NCI-H526 (cell line): ENCODE results near the gene AIPL1.

Experiments
- DNase-seq, 2 experiments: peaks; one replicate each; lab custom pipeline; 2025; lab: John Stamatoyannopoulos, UW

Gene AIPL1

DNA sequence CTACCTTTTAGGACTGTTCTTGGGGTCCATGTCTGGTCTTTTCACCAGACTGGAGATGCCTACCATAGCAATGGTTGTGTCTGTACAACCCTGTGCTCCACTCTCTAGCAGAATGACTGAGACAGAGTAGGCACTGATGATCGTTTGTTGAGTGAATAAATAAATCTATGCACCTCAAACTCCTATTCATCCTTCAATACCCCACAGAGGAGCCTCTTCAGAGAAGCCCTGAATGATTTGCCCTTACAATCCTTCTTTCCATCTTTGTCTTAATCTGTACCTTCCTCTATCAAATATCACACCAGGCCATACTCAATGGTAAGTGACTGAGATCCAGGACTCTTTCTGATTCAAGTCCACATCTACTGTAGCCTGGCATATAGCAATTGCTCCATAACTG lies 32.6 kb upstream of the AIPL1 start:
- no peak for DNase-seq

DNA sequence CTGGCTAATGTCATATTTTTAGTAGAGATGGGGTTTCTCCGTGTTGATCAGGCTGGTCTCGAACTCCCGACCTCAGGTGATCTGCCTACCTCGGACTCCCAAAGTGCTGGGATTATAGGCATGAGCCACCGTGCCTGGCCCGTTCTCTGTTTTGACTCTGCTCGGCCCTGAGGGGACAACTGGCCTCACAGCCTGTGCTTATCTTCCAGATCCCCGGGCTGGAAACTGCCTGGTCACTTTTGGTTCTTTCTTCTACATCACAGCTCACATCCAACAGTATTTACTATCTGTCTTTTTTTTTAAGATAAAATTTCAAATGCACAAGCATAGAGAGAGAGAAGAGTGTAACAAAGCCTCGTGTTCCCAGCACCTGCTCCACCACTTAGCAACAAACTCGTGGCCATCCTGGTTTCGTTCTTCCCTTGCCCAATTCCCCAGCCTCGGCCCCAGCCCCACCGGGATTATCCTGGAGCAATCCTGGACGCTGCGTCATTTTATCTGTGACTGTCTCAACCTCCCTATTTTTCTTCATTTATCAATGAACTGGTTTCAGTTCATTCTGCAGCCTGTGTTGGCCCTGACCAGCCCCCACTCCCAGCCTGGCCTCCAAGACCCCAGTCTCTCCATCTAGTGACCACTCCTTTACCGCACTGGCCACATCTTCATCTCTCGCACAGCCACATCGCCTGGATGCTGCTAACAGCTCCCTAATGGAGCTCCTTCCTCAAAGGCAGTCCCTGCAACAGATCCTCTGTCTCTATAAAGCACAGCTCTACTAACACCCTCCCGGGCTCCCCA lies 30.5 kb upstream of the AIPL1 start:
- no peak for DNase-seq

DNA sequence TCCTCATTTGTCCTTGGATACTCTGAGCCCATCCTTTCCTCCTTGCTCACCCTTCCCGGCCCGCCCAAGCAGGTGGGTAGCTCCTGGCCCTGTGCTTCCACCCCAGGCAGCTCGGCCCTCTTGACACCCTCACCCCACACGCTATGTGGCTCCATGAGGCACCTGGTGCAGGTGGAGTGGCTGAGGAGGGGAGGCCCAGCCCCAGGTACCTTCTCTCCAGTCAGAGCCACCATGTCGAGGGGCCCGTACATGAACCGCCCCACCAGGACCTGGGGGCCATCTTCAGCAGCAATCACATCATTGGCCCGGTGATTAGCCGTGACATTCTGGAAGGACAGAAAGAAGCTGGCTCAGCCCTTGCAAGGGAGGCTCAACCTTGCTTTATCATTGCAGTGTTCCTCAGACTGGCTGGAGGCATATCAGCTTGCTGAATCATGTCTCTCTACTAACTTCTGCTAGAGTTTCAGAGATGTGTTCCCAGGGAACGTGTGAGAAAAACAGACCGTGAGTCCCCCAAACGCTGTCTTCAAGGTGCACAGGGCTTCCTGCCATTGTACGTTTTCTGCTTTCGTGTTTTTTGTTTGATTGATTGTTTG lies 29.6 kb upstream of the AIPL1 start:
- no peak for DNase-seq

DNA sequence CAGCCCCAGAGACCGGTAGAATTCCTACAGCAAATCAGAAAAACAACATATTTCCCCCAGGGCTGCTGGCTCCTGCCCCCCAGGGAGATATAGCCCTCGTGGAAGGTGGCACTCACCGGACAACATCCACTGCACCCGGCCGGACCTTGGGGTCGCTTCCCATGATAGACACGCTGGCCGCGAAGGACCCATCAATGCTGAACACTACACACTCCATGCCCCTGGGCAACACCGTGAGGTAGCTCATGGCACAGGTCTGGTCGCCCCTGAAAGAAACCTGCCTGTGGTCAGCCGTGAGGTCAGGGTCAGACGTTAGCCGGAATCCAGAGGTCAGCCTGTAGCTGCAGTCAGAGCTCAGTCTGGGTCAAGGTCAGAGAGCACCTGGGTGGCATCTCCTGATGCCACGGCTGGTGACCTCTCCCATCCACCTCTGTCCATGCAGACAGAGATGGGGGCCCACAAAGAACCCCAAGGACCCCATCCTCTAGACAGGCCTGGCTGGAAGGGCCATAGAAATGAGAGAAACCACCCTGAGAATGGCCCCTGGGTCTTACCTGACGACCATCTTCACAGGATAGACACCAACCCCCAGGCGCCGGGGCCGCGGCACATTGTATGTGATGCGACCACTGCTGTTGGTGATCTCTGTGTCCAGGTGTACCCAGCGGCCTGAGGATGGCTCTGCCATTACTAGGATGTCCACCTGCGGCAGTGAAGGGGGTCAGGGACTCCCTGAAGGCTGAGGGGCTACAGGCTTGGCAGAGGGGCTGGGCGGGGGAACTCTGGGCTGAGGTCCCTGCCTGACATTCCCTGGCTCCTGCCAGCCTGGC lies 28.9 kb upstream of the AIPL1 start:
- no peak for DNase-seq

DNA sequence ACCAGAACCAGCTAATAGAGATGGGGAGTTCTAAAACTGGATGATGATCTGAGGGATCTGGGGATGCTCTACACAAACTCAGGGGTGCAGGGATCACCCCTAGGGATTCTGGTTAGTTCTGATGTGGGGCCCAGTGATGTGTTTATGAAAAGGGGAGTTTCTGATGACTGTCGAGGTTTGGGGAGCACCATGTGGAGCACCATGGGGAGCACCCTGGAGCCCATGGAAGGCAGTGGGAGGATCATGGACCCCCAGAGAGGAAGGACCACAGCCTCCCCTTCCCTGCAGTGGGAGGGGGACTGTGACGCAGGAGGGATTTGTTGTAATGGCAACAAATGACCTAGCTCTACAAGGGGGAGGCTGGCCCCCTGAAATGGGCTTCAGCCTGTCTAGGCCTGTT lies 27.8 kb upstream of the AIPL1 start:
- DNase-seq: no peak

DNA sequence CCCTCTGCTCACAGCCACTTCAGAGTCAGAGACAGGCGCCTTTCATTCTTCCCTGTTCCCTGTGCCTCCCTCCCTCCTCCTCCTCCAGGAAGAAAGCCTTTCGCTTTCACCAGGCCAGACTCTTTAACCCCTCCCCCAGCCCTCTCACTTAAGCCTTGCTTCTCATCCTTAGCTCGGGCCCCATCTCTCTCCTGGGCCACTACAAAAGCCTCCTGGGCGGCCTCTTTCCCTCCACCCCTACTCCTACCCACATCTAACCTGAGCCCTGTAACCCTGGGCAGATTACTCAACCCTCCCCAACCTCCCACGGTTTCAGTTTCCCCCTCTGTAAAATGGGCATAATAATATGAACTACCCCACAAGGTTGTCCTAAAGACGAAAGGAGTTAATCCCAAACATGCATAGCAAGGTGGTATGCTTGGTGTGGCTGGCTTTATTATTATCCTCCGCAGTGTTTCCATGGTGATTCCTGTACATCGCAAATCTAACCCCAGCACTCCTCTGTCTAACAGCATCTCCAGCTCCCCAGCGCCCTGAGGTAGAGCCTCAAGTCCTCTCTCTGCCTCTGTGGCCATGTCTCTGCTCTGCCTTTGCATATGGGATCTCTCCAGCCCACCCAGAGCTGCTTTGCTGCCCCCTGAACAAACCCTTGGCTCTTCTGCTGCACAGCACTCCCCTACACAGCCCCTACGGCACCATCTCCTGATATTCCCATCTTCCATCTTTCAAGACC lies 27.0 kb upstream of the AIPL1 start:
- DNase-seq: no peak

DNA sequence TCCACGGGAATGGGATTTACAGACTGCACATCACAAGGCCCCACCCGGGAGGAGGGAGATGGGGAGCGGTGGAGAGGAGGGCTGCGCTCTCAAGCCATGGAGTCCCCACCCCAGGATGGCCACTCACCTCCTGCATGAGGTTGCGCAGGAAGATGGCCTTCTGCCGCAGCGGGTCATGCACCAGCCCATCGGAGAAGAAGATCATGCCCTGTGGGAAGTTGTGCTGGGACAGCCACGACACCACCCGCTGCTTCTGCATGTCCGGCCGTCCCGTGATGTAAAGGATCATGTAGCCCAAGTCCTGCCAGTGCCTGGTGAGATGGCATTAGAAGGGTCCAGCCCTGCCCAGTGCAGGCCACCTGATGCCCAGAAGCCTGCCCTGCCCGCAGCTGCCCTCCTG lies 26.3 kb upstream of the AIPL1 start:
- no peak for DNase-seq

DNA sequence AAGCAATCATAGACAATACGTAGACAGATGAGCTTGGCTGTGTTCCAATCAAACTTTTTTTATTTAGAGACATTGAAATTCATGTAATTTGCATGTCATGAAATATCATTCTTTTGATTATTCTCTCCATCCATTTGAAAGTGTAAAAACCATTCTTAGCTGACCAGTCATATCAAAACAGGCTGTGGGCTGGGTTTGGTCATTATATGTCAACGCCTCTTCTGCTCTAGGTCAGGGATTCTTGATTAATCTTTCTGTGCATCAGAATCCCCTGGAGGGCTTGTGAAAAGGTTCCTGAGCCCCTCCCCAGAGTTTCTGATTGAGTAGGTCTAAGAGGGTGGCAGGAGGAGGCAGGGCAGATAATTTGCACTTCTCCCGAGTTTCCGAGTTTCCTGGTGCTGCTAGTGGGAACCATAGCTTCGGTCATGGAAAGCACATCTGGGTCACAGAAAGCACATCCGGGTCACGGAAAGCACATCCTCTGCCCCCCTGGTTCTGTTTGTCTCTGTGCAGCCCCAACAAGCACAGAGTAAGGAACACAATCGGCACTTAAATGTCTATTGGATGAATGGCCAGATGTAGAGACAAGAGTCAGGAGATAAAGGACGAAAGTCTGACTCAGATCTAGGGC lies 25.7 kb upstream of the AIPL1 start:
- DNase-seq: no peak

DNA sequence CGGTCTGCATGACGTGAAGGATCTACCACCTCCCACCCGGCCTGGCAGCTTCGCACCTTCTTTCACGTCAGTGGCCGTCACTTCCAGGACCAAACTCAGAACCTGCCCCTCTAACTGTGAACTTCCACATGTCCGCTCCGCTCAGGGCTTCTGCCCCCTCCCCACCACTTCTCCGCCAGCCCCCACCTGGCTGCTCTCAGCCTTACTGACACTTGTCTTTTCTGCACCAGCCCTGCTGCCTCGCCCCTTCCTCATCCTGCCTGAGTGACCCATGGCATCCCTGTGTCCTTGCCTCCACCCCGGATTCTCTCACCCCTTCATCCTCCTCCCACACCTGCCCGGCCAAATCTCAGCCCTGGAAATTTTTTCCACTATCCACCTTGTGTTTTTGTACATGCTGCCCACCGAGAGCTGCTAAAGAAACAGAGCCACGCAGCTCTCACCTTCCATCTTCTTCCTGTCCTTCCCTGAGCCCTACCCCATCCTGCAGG lies 23.6 kb upstream of the AIPL1 start:
- DNase-seq: no peak

DNA sequence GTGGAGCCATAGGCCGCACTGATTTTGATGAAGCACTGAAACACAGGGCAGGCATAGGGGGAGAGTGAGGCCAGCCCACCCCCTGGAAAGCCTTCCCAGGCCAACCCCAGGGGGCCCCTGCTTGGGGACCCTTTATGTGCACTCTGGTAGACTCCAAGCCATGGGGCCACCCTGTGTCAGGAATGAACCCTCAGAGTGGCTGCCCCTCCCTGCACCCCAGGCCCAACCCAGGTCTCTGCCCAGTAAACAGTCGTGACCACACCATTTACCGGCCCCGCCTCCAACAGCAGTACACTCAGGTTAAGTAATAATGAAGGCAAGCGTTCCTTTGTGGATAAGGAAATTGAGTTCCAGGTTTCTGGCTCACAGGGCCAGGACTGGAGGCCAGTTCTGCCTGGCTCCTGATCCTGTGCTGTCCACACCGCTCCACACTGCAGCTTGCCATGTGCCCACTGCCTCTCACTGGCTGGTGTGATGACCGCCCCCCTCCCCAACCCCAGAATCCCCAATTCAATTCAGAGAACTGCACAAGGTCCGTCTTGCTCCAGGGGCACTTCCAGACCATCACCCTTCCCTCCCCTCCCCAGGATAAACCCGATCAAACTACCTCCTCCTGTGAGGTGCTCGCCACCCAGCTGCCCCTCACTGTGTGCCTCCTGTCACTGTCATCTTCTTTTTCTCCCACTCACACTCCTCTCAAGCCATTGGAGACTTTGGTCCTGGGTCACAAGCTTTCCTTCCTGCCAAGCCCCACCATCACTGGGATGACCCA lies 23.0 kb upstream of the AIPL1 start:
- no peak for DNase-seq

DNA sequence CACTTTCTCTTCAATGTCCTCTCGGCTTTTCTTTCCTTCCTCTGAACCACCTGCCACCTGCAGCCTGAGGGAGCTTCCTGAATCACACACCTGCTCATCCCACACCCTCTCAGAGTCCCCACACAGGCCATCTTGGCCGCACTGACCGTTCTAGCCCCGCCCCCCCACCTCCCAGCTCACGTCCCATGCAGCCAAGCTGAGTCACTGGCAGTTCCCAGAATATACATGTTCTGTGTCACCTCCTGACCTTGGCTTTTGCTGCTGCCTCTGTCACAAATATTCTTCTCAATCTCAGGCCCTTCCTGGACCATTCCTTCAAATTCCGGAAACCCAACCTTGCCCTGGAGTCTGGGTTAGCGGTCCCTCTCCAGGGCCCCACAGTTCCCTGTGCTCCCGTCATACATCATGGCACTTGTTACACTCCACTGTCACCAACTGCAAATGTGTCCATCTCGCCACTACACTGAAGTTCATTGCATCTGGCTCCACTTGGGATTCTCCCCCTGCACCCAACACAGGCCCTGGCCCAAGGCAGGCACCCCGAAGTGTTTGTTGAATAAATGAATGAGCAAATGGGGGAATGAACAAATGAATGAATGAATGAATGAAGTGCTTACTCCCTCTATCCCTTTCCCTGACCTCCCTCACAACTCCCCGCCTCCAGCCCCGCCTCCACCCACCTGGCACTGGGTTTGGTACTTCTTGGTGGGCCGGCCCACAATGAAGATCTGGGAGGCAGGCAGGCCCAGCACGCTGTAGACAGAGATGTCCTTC lies 22.2 kb upstream of the AIPL1 start:
- DNase-seq: no peak

DNA sequence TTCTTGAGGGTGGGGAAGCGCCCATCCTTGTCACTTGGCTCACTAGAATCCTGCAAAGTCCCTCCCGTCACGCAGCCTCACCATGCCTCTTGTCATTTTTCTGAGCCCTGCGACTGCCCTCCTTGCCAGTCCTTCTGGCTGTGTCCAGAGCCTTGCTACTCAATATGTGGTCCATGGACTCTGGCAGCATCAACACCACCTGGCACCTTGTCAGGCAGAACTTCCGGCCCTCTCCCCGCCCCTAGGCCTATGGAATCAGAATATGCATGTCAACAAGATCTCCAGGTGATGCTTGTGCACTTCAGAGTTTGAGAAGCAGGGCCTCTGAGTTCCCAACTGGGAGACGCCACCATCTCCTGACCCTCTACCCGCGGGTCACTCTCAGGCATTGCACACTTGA lies 21.4 kb upstream of the AIPL1 start:
- no peak for DNase-seq

DNA sequence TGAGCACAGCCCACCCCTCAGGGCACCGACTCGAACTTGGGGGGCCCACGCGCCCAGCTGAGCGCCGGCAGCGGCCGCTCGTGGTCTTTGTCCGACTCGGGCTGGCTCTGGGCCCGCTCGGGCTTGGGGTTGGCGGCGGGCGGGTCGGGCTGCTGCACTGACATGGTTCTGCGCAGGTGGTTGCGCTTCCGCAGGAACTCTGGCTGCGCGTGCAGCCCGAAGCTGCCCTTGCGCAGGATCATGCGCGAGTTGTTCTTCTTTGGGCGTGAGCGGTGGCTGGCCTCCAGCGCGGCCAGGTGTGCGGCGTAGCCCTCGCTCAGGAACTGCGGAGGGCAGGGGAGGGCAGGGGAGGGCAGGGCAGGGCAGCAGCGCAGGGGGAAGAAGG lies 20.4 kb upstream of the AIPL1 start:
- DNase-seq: peak in 1 of 2 experiments; percentile 73

DNA sequence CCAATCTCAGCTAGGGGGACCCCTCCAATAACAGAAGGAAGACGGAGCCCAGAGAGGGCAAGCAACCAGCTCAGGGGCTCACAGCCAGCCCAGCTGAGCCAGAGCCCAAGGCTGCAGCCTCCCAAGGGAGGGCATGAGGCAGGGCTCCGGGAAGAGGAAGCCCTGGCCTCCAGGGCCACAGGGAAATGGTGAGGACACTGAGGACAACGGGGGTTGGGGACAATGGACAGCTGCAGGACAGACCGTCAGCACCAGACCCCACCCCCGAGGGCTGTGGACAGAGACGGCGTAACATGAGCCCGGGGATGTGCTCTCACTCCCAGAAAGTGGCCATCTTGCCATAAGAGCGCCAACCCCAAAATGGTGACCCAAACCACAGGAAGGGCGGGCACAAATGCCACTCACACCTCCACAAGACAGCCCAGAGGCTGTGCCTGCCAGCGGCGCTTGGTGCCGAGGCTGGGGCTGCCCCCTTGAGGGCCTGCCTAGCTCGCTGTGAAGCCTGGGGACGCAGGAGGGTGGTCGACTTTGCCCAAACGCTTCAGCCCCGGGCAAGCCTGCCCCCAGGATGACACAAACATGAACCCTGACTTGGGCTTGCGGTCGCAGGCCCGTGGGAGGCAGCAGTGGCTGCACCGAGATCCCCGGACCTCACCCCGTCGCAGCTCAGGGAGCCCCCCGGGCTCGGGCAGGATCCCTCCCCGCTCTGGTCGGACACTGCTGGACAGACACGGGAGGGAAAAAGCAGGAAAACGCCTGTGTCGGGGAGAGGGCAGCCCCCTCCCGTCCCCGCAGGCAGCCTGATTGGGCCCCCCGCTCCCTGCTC lies 19.8 kb upstream of the AIPL1 start:
- no peak for DNase-seq

DNA sequence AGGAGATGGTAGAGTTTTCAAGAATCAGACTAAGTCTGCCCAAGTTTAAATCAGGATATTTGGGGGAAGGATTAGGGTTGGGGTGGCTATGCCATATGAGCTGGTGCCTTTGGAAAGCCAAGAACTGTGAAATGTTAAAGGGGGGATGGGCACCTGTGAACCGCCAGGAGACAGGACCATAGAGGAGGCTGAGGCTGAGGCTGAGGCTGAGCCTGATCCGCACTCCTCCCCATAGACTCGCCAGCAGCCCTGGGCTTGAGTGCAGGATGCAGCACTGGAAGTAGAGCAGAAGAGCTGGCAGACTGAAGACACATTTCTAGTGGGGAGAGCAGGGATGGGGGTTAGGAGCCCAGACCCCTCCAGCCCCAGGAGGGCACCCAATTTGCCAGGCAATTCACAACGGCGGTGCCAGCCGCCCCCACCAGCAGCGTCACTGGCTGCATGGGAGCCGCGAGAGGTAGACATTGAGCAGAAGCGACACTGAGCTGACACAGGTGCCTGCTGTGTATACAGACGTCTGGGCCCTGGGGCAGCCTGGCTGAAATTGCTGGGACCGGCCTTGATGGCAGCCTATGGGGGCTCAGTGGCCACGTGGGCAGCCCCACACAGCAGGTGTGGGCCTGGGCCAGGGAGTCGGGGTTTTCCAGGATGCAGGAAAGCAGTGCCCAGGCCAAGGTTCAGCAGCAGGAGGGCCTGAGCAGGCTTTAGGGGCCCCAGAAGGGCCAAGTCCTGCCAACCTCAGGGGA lies 18.5 kb upstream of the AIPL1 start:
- DNase-seq: no peak

DNA sequence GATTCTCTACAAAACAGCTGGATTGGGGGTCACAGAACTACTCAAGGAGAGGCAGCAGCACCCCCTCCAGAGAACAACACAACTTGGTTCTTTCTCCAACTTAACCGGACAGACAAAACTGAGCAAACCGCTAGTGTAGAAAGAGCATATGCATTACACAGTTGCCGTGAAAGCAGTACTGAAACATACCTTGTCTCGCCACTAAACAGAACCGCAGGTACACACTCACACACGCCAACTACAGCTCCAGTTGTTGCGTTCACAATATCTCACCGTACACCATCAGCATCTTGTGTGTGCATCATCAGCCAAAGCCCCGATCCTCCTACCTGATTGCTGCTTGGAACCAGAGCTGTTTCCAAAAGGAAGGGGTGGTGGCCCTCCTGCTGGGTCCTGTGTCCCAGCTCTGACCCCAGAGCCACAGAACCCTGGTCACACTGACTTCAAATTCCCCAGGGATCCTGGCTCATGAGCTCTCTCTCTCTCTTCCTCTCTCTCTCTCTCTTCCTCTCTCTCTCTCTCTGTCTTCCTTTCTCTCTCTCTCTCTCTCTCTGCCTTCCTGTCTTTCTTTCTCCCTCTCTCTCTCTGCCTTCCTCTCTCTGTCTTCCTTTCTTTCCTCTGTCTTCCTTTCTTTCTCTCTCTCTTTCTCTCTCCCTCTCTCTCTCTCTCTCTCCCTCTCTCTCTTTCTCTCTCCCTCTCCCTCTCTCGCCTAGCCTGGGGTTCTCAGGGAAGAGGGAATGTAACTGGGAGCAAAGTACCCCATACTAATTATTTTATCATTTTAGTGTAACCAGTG lies 17.7 kb upstream of the AIPL1 start:
- DNase-seq: no peak

DNA sequence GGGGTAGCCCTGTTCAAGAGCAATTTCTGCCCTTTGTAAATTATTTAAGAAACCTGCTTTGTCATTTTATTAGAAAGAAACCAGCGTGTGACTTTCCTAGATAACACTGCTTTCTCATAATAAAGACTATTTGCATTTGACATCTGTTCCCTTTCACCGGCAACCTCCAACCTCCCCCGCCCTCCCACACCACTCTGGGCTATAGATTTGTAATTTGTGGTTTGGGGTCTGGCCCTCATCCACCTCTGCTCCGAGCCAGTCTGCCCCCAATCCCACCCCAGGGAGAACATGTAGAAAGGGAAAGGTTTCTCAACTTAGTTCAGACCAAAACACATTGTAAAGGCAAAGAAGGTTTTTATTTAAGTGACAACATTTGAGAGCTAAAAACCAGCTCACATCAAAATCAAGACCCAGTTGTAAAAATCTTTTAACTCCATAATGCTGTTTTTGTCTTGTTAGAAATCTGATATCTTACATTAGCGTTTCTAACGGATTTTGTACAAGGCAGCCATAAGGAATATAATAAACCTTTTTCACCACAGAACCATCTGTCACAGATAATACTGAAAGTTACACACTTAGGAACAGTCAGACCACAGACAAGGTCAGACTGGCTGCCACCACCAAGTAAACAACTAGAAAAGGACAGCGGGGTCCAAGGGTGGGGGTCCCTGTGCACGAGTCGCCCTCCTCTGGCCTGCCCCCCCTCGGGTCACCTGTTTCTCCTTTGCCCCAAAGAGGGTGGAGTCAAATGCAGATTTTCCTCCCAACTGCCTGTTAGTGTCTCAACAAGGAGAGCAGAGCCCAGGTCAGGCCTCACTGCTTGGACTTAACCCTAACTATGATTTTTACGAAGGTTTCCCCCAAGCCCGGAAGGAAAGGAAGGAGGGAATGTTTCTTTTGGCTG lies 16.3 kb upstream of the AIPL1 start:
- DNase-seq: no peak
